Brain pericyte (primary cell): Measurements from ENCODE around the gene KCNQ1OT1.

Experiments
- DNase-seq: peaks from one replicate; pipeline ENCODE4 v3.0.0-alpha.2; 2012; ENCODE audit warnings: low read depth, low spot score

KCNQ1OT1 gene

GRCh38 chr11:2571598-2572281, 128.1 kb downstream of the KCNQ1OT1 start:
- DNase-seq, result no peak

GRCh38 chr11:2570841-2571597, 128.8 kb downstream of the KCNQ1OT1 start:
- no peak for DNase-seq

GRCh38 chr11:2570211-2570811, 129.5 kb downstream of the KCNQ1OT1 start:
- DNase-seq, result no peak

- DNase-seq, result no peak
Observed at GRCh38 chr11:2569731-2570210, 130.0 kb downstream of the KCNQ1OT1 start.

- no peak for DNase-seq
Observed at GRCh38 chr11:2569321-2569721, 130.5 kb downstream of the KCNQ1OT1 start.

GRCh38 chr11:2567026-2567671, 132.6 kb downstream of the KCNQ1OT1 start:
- no peak for DNase-seq

GRCh38 chr11:2566223-2567025, 133.4 kb downstream of the KCNQ1OT1 start:
- DNase-seq, result no peak

- DNase-seq, result no peak
Observed at GRCh38 chr11:2565447-2566222, 134.2 kb downstream of the KCNQ1OT1 start.

- DNase-seq, result no peak
Observed at GRCh38 chr11:2564588-2565425, 135.0 kb downstream of the KCNQ1OT1 start.

- DNase-seq, result no peak
Observed at GRCh38 chr11:2564008-2564530, 135.7 kb downstream of the KCNQ1OT1 start.

GRCh38 chr11:2563213-2564007, 136.4 kb downstream of the KCNQ1OT1 start:
- no peak for DNase-seq

- no peak for DNase-seq
Observed at GRCh38 chr11:2562890-2563212, 136.9 kb downstream of the KCNQ1OT1 start.

GRCh38 chr11:2561696-2562581, 137.9 kb downstream of the KCNQ1OT1 start:
- DNase-seq, result no peak

- no peak for DNase-seq
Observed at GRCh38 chr11:2559527-2560311, 140.1 kb downstream of the KCNQ1OT1 start.

GRCh38 chr11:2558861-2559526, 140.8 kb downstream of the KCNQ1OT1 start:
- no peak for DNase-seq

GRCh38 chr11:2558397-2558796, 141.4 kb downstream of the KCNQ1OT1 start:
- DNase-seq, result no peak
